Measurements from ENCODE around the gene FAM89A. TPM values are rescaled to one million over a fixed set of nuclear protein-coding genes. Genes with fewer than 3 reads are reported as not detected.

Gene FAM89A
- total and polyA plus RNA-seq, 2 donors (not counting 1 experiment from before 2014, with no cell fraction given): 3.2 to 6.1 TPM

DNA sequence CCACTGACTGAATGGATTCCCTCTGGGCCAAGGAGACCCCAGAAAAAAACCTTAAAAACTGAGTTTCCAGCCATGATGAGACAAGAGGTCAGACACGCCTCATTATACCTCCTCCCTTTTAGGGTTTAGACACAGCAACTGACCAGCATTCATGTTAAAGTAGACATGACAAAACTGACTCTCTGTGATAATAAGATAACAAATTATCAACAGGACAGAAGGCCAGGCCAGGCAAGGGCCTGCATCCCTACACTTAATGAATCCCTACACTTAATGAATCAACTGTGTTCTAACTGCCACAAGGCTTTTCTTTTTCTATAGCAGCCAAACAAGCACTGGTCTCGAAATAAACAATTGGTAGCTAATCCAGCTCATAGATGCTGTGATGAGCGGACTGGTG is 33.3 kb upstream of the FAM89A start:
- no peak overlapping the region for H3K4me2 ChIP-seq (replicated peaks; ENCODE audit: low read depth, low read length, poor library complexity, severe bottlenecking)
- no peak overlapping the region for H2AFZ ChIP-seq (ENCODE audit: insufficient read depth, low read depth, low read length, poor library complexity, severe bottlenecking)
- intact Hi-C loops (cut with micrococcal nuclease): no loop called here
- TF ChIP-seq EZH2 (IDR thresholded peaks at IDR 0.05; ENCODE audit: borderline replicate concordance, insufficient read depth, low read depth, low read length, poor library complexity, severe bottlenecking): no peak
- TF ChIP-seq CTCF (IDR thresholded peaks at IDR 0.05): no peak
- H3K36me3 ChIP-seq (replicated peaks in 1 of 2; ENCODE audit: control extremely low read depth in 1 of 2, control insufficient read depth in 1 of 2, extremely low read depth in 1 of 2, insufficient read depth in 2 of 2, low read length in 1 of 2): no peaks in the 10 kb centered on the region
- H3K4me3 ChIP-seq (ENCODE audit: control extremely low read depth in 1 of 5, extremely low read depth in 1 of 5, insufficient read depth in 1 of 5, low read depth in 2 of 5, low read length in 4 of 5): no peak overlapping the region
- H3K27ac ChIP-seq (ENCODE audit: low read length in 2 of 2): no peak overlapping the region
- H3K27me3 Mint-ChIP-seq: peaks cover 4% of the 10 kb centered on the region
- DNase-seq: no peak
- CTCF ChIA-PET: interaction anchor here (1.5 kb wide), 1 partner anchor 8 kb away, joined by 3 read pairs; no protein-coding TSS in a partner anchor
- no peaks in the 10 kb centered on the region for H3K79me2 ChIP-seq (ENCODE audit: control insufficient read depth, insufficient read depth, low read length)
- no peak overlapping the region for H3K27ac Mint-ChIP-seq
- no peaks in the 10 kb centered on the region for H3K9me3 Mint-ChIP-seq (ENCODE audit: insufficient read depth)
- POLR2A ChIA-PET: no interaction called here
- peaks cover 0 to 2% (median 0%) of the 10 kb centered on the region in 4 experiments for H3K27me3 ChIP-seq (replicated peaks in 1 of 4; ENCODE audit: control extremely low read depth in 1 of 4, control insufficient read depth in 3 of 4, insufficient read depth in 4 of 4, low read length in 3 of 4)
- no peak overlapping the region for H3K9ac ChIP-seq (ENCODE audit: low read length)
- no peaks in the 10 kb centered on the region for H3K4me1 ChIP-seq (ENCODE audit: control insufficient read depth in 2 of 2, insufficient read depth in 2 of 2, low read length in 2 of 2)
- 100% methylated on average over 3 of the region's 3 CpGs for WGBS (ENCODE audit: insufficient coverage)
- no peaks in the 10 kb centered on the region for H3K4me1 Mint-ChIP-seq
- no peak overlapping the region for H3K4me3 Mint-ChIP-seq
- no peaks in the 10 kb centered on the region for H3K9me3 ChIP-seq (ENCODE audit: control extremely low read depth in 1 of 3, control insufficient read depth in 2 of 3, insufficient read depth in 1 of 3, low read length in 2 of 3)
- H4K20me1 ChIP-seq (ENCODE audit: control insufficient read depth, insufficient read depth, low read length, poor library complexity, severe bottlenecking): no peaks in the 10 kb centered on the region
- no peak for ATAC-seq (ENCODE audit: low read depth)

DNA sequence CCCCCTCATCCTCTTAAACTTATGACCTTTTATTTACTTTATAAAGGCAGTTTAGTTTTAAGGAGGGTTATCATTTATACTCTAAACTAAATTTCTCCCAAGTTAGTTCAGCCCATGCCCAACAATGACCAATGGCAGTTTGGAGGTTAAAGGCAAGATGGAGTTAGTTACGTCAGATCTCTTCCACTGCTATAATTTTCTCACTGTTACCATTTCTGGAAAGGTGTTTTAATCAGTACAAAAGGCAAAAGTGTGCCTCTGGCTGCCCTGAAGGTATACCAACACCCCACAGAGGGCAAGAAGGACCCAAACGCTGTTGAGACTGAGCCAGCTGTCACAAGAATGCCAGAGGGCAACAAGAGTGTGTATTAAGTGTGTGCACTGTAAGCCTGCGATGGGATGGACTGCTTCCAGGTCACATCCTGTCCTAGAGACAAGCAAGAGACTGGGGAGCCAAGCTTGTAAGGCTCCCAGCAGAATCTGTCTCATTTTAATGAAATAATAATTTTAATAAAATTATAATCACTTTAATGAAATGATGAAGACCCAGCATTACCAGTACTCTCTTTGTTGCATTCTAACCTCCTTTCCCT is 32.5 kb upstream of the FAM89A start:
- Mint-ChIP-seq H3K4me1 (no peaks in the 10 kb centered on the region), H3K9me3 (ENCODE audit: insufficient read depth) (no peaks in the 10 kb centered on the region), H3K27me3 (peaks cover 8% of the 10 kb centered on the region), H3K27ac (no peak overlapping the region), H3K4me3 (no peak overlapping the region)
- Histone ChIP-seq H3K27ac (ENCODE audit: low read length in 2 of 2) (no peak overlapping the region), H2AFZ (ENCODE audit: insufficient read depth, low read depth, low read length, poor library complexity, severe bottlenecking) (no peak overlapping the region), H3K79me2 (ENCODE audit: control insufficient read depth, insufficient read depth, low read length) (no peaks in the 10 kb centered on the region), H3K4me3 (ENCODE audit: control extremely low read depth in 1 of 5, extremely low read depth in 1 of 5, insufficient read depth in 1 of 5, low read depth in 2 of 5, low read length in 4 of 5) (no peak overlapping the region), H3K27me3 (replicated peaks in 1 of 4; ENCODE audit: control extremely low read depth in 1 of 4, control insufficient read depth in 3 of 4, insufficient read depth in 4 of 4, low read length in 3 of 4) (peaks cover 0 to 2% (median 0%) of the 10 kb centered on the region in 4 experiments), H3K4me2 (replicated peaks; ENCODE audit: low read depth, low read length, poor library complexity, severe bottlenecking) (no peak overlapping the region), H3K9ac (ENCODE audit: low read length) (no peak overlapping the region), H3K9me3 (ENCODE audit: control extremely low read depth in 1 of 3, control insufficient read depth in 2 of 3, insufficient read depth in 1 of 3, low read length in 2 of 3) (no peaks in the 10 kb centered on the region), H3K36me3 (replicated peaks in 1 of 2; ENCODE audit: control extremely low read depth in 1 of 2, control insufficient read depth in 1 of 2, extremely low read depth in 1 of 2, insufficient read depth in 2 of 2, low read length in 1 of 2) (no peaks in the 10 kb centered on the region), H4K20me1 (ENCODE audit: control insufficient read depth, insufficient read depth, low read length, poor library complexity, severe bottlenecking) (no peaks in the 10 kb centered on the region), H3K4me1 (ENCODE audit: control insufficient read depth in 2 of 2, insufficient read depth in 2 of 2, low read length in 2 of 2) (no peaks in the 10 kb centered on the region)
- intact Hi-C loops (cut with micrococcal nuclease): no loop called here
- WGBS (ENCODE audit: insufficient coverage): no CpG with 5 or more reads among the region's 3 CpGs
- ChIA-PET POLR2A (interaction anchor here (0.7 kb wide), 1 partner anchor 375 kb away, joined by 4 read pairs; no protein-coding TSS in a partner anchor), CTCF (no interaction called here)
- ATAC-seq (ENCODE audit: low read depth) (no peak), DNase-seq (no peak)
- no peak for TF ChIP-seq CTCF (IDR thresholded peaks at IDR 0.05)
- TF ChIP-seq EZH2 (IDR thresholded peaks at IDR 0.05; ENCODE audit: borderline replicate concordance, insufficient read depth, low read depth, low read length, poor library complexity, severe bottlenecking): no peak

Measured in B cell (primary cell).